Thymus (tissue), 14 donors: ENCODE measurements around the gene MYMX. TPM values are rescaled to one million over a fixed set of nuclear protein-coding genes. Genes with fewer than 3 reads are reported as not detected.
A peak's percentile ranks its signal among the peaks of the same experiment; 100 is the strongest.

Source experiments
- DNase-seq, 9 donors: peaks; one replicate each; pipeline ENCODE4 v3.0.0-alpha.2; 2013; ENCODE audit warnings: low spot score in 9 of 9, low read depth in 6 of 9, missing footprints in 1 of 9
- H3K27ac ChIP-seq, 2 donors: one replicate each; pipeline ENCODE4 v1.5.1; 2013; ENCODE audit warnings: control low read depth in 1 of 2, low read depth in 1 of 2, low read length in 1 of 2, mild to moderate bottlenecking in 1 of 2, moderate library complexity in 1 of 2
- H3K27me3 ChIP-seq, 2 donors: one replicate each; pipeline ENCODE4 v1.5.1; 2013; ENCODE audit warnings: low read length in 1 of 2; ENCODE audit not compliant: control insufficient read depth in 2 of 2, insufficient read depth in 1 of 2
- H3K36me3 ChIP-seq, 2 donors: one replicate each; pipeline ENCODE4 v1.5.1; 2013; ENCODE audit warnings: low read length in 1 of 2, mild to moderate bottlenecking in 1 of 2, moderate library complexity in 1 of 2; ENCODE audit not compliant: control insufficient read depth in 2 of 2, insufficient read depth in 2 of 2
- H3K4me1 ChIP-seq, 2 donors: one replicate each; pipeline ENCODE4 v1.5.1; 2013; ENCODE audit warnings: low read length in 2 of 2; ENCODE audit not compliant: control insufficient read depth in 2 of 2, insufficient read depth in 2 of 2
- H3K4me3 ChIP-seq, 2 donors: one replicate each; pipeline ENCODE4 v1.5.1; 2013; ENCODE audit warnings: low read length in 2 of 2, control low read depth in 1 of 2, mild to moderate bottlenecking in 1 of 2
- H3K9me3 ChIP-seq, 2 donors: one replicate each; pipeline ENCODE4 v1.5.1; 2013; ENCODE audit warnings: low read length in 1 of 2, mild to moderate bottlenecking in 1 of 2; ENCODE audit not compliant: control insufficient read depth in 2 of 2, insufficient read depth in 1 of 2
- WGBS: extraction: QIAGEN DNeasy Blood & Tissue Kit; methylation state at CpG from one replicate; pipeline ENCODE4 v1.1.7; 2013; 5-methylcytosine and 5-hydroxymethylcytosine counted together
- long read RNA-seq, 10 donors: transcript quantifications; one replicate each; lab custom pipeline, GENCODE V29; 2026
- polyA plus RNA-seq: library from polyadenylated mRNA; stranded (reverse); fragments of 200-250 nt; gene quantifications from one replicate; pipeline ENCODE4 v1.2.3, GENCODE V29; 2013
- total RNA-seq: library from RNA; stranded (reverse); fragments of 120-200 nt; gene quantifications from one replicate; pipeline ENCODE4 v1.2.4, GENCODE V29; 2013
- donor health status: healthy.

MYMX gene
- 1.7 TPM for total RNA-seq
- polyA plus RNA-seq = 0.80 TPM
- long read RNA-seq, donor 1 = 0 reads
- long read RNA-seq, donor 2 = 0 reads
- long read RNA-seq, donor 3 = 0 reads
- long read RNA-seq, donor 4, partial matches to known transcripts = 0 of 3 reads
- long read RNA-seq, donor 4, other reads (novel, unspliced or antisense) = 0 of 3 reads
- long read RNA-seq, donor 5 = 0 reads
- long read RNA-seq, donor 6, partial matches to known transcripts = 0 of 2 reads
- long read RNA-seq, donor 6, other reads (novel, unspliced or antisense) = 0 of 2 reads
- long read RNA-seq, donor 7 = 0 reads
- long read RNA-seq, donor 8, partial matches to known transcripts = 0 of 1 reads
- long read RNA-seq, donor 8, other reads (novel, unspliced or antisense) = 0 of 1 reads
- long read RNA-seq, donor 9 = 0 reads
- long read RNA-seq, donor 10, partial matches to known transcripts = 0 of 1 reads
- long read RNA-seq, donor 10, other reads (novel, unspliced or antisense) = 0 of 1 reads

- peak within 1 kb of the TSS; percentile 5 to 17 for H3K4me3 ChIP-seq
- peaks cover 47 to 60% of the 10 kb centered on the region in 2 donors for H3K4me1 ChIP-seq
- 37% methylated on average over 7 of the region's 7 CpGs for WGBS
- peak in 2 of 9 donors; percentile 52 to 73 for DNase-seq
- H3K27me3 ChIP-seq = no peaks in the 10 kb centered on the region
- H3K36me3 ChIP-seq = no peaks in the 10 kb centered on the region
- peak within 1 kb of the TSS in 1 of 2 donors; percentile 89 for H3K27ac ChIP-seq
- no peaks in the 10 kb centered on the region for H3K9me3 ChIP-seq
Measured at GRCh38 chr6:44216677-44217331, at the start of gene MYMX. MYMX (plus strand) TSS chr6:44216926; CDS start chr6:44217472, 546 bp downstream.

GRCh38 chr6:44167567-44167966, 49.2 kb upstream of the MYMX start:
- H3K27ac ChIP-seq = no peak overlapping the region
- H3K4me1 ChIP-seq = peaks cover 13 to 85% of the 10 kb centered on the region in 2 donors
- no peaks in the 10 kb centered on the region for H3K36me3 ChIP-seq
- H3K4me3 ChIP-seq = no peak overlapping the region
- DNase-seq = no peak
- H3K27me3 ChIP-seq = no peaks in the 10 kb centered on the region
- 100% methylated on average over 1 of the region's 1 CpG for WGBS
- H3K9me3 ChIP-seq = peaks cover 1 to 11% of the 10 kb centered on the region in 2 donors

- Histone ChIP-seq H3K27me3 (no peaks in the 10 kb centered on the region), H3K27ac (peak overlapping the region in 1 of 2 donors; percentile 60), H3K4me3 (no peak overlapping the region), H3K4me1 (peaks cover 13 to 76% of the 10 kb centered on the region in 2 donors), H3K36me3 (no peaks in the 10 kb centered on the region), H3K9me3 (peaks cover 1 to 11% of the 10 kb centered on the region in 2 donors)
- WGBS = 95% methylated on average over 9 of the region's 9 CpGs
- no peak for DNase-seq
Measured at GRCh38 chr6:44169154-44169553, 47.6 kb upstream of the MYMX start.

GRCh38 chr6:44169886-44170570, 46.7 kb upstream of the MYMX start:
- H3K27me3 ChIP-seq = no peaks in the 10 kb centered on the region
- peaks cover 13 to 68% of the 10 kb centered on the region in 2 donors for H3K4me1 ChIP-seq
- WGBS = 70% methylated on average over 10 of the region's 10 CpGs
- no peak overlapping the region for H3K4me3 ChIP-seq
- H3K27ac ChIP-seq = peak overlapping the region in 1 of 2 donors; percentile 60
- no peaks in the 10 kb centered on the region for H3K36me3 ChIP-seq
- no peak for DNase-seq
- H3K9me3 ChIP-seq = peaks cover 1 to 11% of the 10 kb centered on the region in 2 donors

GRCh38 chr6:44171899-44172546, 44.7 kb upstream of the MYMX start:
- Histone ChIP-seq H3K27ac (no peak overlapping the region), H3K4me3 (no peak overlapping the region), H3K9me3 (peaks cover 1 to 11% of the 10 kb centered on the region in 2 donors), H3K36me3 (no peaks in the 10 kb centered on the region), H3K27me3 (no peaks in the 10 kb centered on the region), H3K4me1 (peaks cover 8 to 59% of the 10 kb centered on the region in 2 donors)
- no peak for DNase-seq
- 89% methylated on average over 12 of the region's 12 CpGs for WGBS

GRCh38 chr6:44172731-44173500, 43.8 kb upstream of the MYMX start:
- Histone ChIP-seq H3K9me3 (peaks cover 1 to 8% of the 10 kb centered on the region in 2 donors), H3K4me1 (peaks cover 9 to 53% of the 10 kb centered on the region in 2 donors), H3K36me3 (no peaks in the 10 kb centered on the region), H3K4me3 (no peak overlapping the region), H3K27ac (no peak overlapping the region), H3K27me3 (no peaks in the 10 kb centered on the region)
- peak in 6 of 9 donors; percentile 68 to 87 (median 76) for DNase-seq
- WGBS = 33% methylated on average over 15 of the region's 15 CpGs

- WGBS = 82% methylated on average over 15 of the region's 15 CpGs
- DNase-seq = no peak
- no peak overlapping the region for H3K4me3 ChIP-seq
- H3K27ac ChIP-seq = no peak overlapping the region
- H3K4me1 ChIP-seq = peaks cover 7 to 31% of the 10 kb centered on the region in 2 donors
- peaks cover 0 to 1% of the 10 kb centered on the region in 2 donors for H3K9me3 ChIP-seq
- H3K27me3 ChIP-seq = no peaks in the 10 kb centered on the region
- no peaks in the 10 kb centered on the region for H3K36me3 ChIP-seq
Measured at GRCh38 chr6:44176130-44176761, 40.5 kb upstream of the MYMX start.
